Parathyroid adenoma (tissue), 2 donors: ENCODE data around the gene PHTF2.

ENCODE experiments used
- H2AFZ ChIP-seq: fragments of 300-600 bp; sonication (generic); one replicate; pipeline ENCODE4 v1.7.0; 2017; ENCODE audit warnings: antibody characterized with exemption, mild to moderate bottlenecking
- H3K27ac ChIP-seq: fragments of 300-600 bp; sonication (generic); one replicate; pipeline ENCODE4 v1.7.0; 2017
- H3K27me3 ChIP-seq: fragments of 300-600 bp; sonication (generic); one replicate; pipeline ENCODE4 v1.7.0; 2017; ENCODE audit warnings: low read length; ENCODE audit not compliant: control insufficient read depth, insufficient read depth
- H3K36me3 ChIP-seq: fragments of 300-600 bp; sonication (generic); one replicate; pipeline ENCODE4 v1.7.0; 2017; ENCODE audit warnings: low read length; ENCODE audit not compliant: control insufficient read depth, insufficient read depth
- H3K4me1 ChIP-seq: fragments of 300-600 bp; sonication (generic); one replicate; pipeline ENCODE4 v1.7.0; 2017; ENCODE audit warnings: control low read depth
- H3K4me2 ChIP-seq: fragments of 300-600 bp; sonication (generic); one replicate; pipeline ENCODE4 v1.7.0; 2017; ENCODE audit warnings: low read length
- H3K4me3 ChIP-seq: fragments of 300-600 bp; sonication (generic); one replicate; pipeline ENCODE4 v1.7.0; 2017; ENCODE audit warnings: low read depth, low read length
- H3K79me2 ChIP-seq: fragments of 300-600 bp; sonication (generic); one replicate; pipeline ENCODE4 v1.7.0; 2017; ENCODE audit warnings: control low read depth
- H3K9ac ChIP-seq: fragments of 300-600 bp; sonication (generic); one replicate; pipeline ENCODE4 v1.7.0; 2017; ENCODE audit warnings: mild to moderate bottlenecking
- H3K9me3 ChIP-seq: fragments of 300-600 bp; sonication (generic); one replicate; pipeline ENCODE4 v1.7.0; 2017; ENCODE audit warnings: low read length; ENCODE audit not compliant: control insufficient read depth
- CTCF ChIP-seq: fragments of 300-600 bp; sonication (generic); IDR thresholded peaks from one replicate; pipeline ENCODE4 v1.7.0; 2017; ENCODE audit warnings: antibody characterized with exemption, mild to moderate bottlenecking
- donor health status: primary hyperparathyroidism.

PHTF2 gene

GRCh38 chr7:77950548-77950947 lies 152.0 kb downstream of the PHTF2 start:
- H3K9me3 ChIP-seq = no peaks in the 10 kb centered on the region
- no peak overlapping the region for H3K27ac ChIP-seq
- H3K4me2 ChIP-seq = no peak overlapping the region
- H2AFZ ChIP-seq = no peak overlapping the region
- H3K79me2 ChIP-seq = no peaks in the 10 kb centered on the region
- TF ChIP-seq CTCF = no peak
- H3K36me3 ChIP-seq = no peaks in the 10 kb centered on the region
- H3K27me3 ChIP-seq = no peaks in the 10 kb centered on the region
- no peaks in the 10 kb centered on the region for H3K4me1 ChIP-seq
- no peak overlapping the region for H3K4me3 ChIP-seq
- H3K9ac ChIP-seq = no peak overlapping the region

GRCh38 chr7:77954773-77955555 lies 156.4 kb downstream of the PHTF2 start:
- Histone ChIP-seq H3K9ac (no peak overlapping the region), H3K79me2 (no peaks in the 10 kb centered on the region), H3K27me3 (no peaks in the 10 kb centered on the region), H3K9me3 (no peaks in the 10 kb centered on the region), H2AFZ (no peak overlapping the region), H3K4me1 (no peaks in the 10 kb centered on the region), H3K27ac (no peak overlapping the region), H3K4me2 (no peak overlapping the region), H3K4me3 (no peak overlapping the region), H3K36me3 (no peaks in the 10 kb centered on the region)
- no peak for TF ChIP-seq CTCF

- no peak for TF ChIP-seq CTCF
- Histone ChIP-seq H3K36me3 (no peaks in the 10 kb centered on the region), H3K9me3 (no peaks in the 10 kb centered on the region), H3K79me2 (no peaks in the 10 kb centered on the region), H3K4me2 (no peak overlapping the region), H2AFZ (no peak overlapping the region), H3K27me3 (no peaks in the 10 kb centered on the region), H3K9ac (no peak overlapping the region), H3K4me3 (no peak overlapping the region), H3K27ac (no peak overlapping the region), H3K4me1 (no peaks in the 10 kb centered on the region)
These were observed 159.9 kb downstream of the PHTF2 start for GRCh38 chr7:77958436-77958835.

- H3K4me2 ChIP-seq = no peak overlapping the region
- no peaks in the 10 kb centered on the region for H3K79me2 ChIP-seq
- no peak overlapping the region for H2AFZ ChIP-seq
- no peaks in the 10 kb centered on the region for H3K36me3 ChIP-seq
- H3K4me3 ChIP-seq = no peak overlapping the region
- no peaks in the 10 kb centered on the region for H3K4me1 ChIP-seq
- H3K9me3 ChIP-seq = no peaks in the 10 kb centered on the region
- H3K9ac ChIP-seq = no peak overlapping the region
- TF ChIP-seq CTCF = no peak
- H3K27me3 ChIP-seq = no peaks in the 10 kb centered on the region
- no peak overlapping the region for H3K27ac ChIP-seq
These were observed 160.5 kb downstream of the PHTF2 start for GRCh38 chr7:77959080-77959479.

- Histone ChIP-seq H3K9ac (no peak overlapping the region), H2AFZ (no peak overlapping the region), H3K79me2 (no peaks in the 10 kb centered on the region), H3K4me1 (no peaks in the 10 kb centered on the region), H3K36me3 (no peaks in the 10 kb centered on the region), H3K4me2 (no peak overlapping the region), H3K9me3 (no peaks in the 10 kb centered on the region), H3K27ac (no peak overlapping the region), H3K27me3 (no peaks in the 10 kb centered on the region), H3K4me3 (no peak overlapping the region)
- TF ChIP-seq CTCF = no peak
These were observed 161.8 kb downstream of the PHTF2 start for GRCh38 chr7:77960336-77960735.
